Hippocampal formation (tissue), 2 donors: ENCODE results near the gene KLF1.
A peak's percentile ranks its signal among the peaks of the same experiment; 100 is the strongest.
"Not testable (repeated sequence)": the region's sequence is repeated elsewhere in the genome, so short reads cannot be mapped to it uniquely, and the experiment has no call there.

Experiments used
- DNase-seq, 2 donors: peaks; one replicate each; lab custom pipeline; 2025; lab: John Stamatoyannopoulos, UW

Gene KLF1

DNA sequence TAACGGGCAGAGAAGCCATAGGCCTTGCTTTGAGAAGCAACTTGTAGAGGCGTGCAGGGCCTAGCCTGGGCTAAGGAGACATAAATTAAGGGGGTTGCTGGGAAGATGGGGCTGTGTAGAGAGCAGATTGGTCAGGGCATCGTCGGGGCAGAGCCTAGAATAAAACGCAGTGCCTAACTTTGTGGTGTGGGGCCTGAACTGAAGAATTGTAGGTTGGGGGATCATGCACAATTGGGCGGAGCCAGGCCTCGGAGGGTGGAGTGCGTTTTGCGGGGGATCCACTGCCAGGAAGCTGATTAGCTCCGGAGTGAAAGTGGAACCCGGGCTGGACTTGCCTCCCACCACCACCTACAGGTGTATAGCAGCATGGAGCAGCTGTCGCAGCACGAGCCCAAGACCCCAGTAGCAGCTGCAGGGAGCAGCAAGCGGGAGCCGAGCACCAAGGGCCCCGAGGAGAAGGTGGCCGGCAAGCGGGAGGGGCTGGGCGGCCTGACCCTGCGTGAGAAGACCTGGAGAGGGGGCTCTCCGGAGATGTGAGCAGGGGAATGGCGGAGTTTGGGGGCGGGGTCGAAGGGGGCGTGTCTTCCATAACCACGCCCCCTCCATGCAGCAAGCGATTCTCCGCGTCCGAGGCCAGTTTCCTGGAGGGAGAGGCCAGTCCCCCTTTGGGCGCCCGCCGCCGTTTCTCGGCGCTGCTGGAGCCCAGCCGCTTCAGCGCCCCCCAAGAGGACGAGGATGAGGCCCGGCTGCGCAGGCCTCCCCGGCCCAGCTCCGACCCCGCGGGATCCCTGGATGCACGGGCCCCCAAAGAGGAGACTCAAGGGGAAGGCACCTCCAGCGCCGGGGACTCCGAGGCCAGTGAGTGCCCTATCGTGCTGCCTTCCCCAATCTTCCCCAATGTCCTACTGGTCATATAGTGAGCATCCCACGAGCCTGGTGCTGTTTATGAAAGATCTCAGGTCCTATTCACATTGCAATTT is 19.6 kb downstream of the KLF1 start:
- DNase-seq, result peak in 1 of 2 donors; percentile 10

- DNase-seq, result no peak
Measured at GRCh38 chr19:12866416-12867119, 20.4 kb downstream of the KLF1 start.

DNA sequence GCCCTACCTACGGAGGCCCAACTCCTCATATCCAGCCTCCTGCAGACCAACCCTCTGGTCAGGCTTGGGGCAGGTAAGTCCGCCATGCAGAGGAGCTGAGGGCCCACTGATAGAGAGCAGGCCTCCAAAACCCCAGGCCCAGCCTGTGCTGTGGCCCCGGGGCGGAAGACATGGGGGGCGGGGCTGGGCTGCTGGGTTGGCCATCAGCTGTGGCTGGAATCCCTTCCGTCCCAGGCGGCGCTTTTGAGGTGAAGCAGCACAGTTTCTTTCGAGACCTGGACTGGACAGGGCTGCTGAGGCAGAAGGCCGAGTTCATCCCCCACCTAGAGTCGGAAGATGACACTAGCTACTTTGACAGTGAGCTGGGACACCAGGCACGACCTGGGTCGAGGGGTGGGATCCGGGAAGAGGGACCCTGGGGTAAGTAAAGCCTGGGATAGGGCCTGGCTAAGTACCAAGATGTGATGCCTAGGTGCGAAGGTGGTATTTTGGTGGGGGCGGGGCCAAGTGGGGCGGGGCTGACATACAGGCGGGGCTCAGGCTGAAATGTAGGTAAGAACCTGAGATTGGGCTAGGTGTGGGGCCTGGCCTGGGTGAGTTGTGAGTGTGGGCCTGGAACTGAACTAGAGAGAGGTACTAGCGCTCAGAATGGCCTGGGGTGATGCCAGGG is 21.1 kb downstream of the KLF1 start:
- DNase-seq, result no peak

GRCh38 chr19:12864721-12865715 is 22.0 kb downstream of the KLF1 start:
- no peak for DNase-seq

DNA sequence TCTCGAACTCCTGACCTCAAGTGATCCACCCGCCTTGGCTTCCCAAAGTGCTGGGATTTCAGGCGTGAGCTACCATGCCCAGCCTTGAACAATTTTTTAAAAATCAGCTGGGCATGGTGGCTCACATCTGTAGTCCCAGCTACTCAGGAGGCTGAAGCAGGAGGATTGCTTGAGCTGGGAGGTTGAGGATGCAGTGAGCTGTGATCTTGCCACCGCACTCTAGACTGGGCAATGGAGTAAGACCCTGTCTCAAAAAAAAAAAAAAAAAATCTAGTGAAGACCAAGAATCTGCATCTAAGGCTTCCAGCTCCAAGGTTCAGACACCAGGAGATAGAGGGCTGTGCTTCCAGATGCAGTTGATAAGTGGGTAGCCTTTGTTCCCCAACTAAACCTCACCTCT is 22.9 kb downstream of the KLF1 start:
- no peak for DNase-seq

DNA sequence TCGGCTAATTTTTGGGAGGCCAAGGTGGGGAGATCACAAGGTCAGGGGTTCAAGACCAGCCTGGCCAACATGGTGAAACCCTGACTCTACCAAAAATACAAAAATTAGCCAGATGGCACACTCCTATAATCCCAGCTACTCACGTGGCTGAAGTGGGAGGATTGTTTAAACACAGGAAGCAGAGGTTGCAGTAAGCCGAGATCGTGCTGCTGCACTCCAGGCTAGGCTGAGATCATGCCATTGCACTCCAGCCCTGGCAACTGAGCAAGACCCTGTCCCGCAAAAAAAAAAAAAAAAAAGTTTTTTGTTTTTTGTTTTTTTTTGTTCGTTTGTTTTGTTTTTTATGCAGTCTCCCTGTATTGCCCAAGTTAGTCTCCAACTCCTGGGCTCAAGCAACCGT is 27.5 kb downstream of the KLF1 start:
- DNase-seq, result no peak

DNA sequence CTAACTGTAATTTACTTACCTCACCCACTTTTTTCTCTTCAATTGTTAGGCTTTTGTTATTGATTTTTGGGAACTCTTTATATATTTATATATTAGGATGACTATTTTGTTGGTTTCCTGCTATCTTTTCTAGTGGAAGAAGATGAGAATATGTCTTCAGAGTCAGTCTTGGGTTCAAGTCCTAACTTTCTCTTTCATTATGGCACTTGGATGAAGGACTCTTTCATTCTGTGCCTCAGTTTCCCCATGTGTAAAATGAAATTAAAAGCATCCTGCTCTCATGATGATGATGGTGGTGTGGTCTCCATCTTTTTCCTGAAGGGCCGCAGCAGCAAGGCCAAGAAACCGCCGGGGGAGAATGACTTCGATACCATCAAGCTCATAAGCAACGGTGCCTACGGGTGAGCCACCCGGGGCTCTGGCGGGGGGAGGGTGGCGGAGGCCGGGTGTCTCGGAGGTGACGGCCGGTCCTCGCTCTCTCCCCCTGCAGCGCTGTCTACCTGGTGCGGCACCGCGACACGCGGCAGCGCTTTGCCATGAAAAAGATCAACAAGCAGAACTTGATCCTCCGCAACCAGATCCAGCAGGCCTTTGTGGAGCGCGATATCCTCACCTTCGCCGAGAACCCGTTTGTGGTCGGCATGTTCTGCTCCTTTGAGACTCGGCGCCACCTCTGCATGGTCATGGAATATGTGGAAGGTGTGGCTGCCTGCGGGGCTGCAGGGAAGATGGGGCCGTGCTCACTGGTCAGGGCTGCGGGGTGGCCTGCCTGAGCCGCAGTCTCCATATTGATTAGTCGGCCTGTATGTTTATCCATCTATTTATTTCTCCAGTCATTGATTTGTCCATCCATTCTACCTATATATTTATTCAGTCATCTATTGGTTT is 28.7 kb downstream of the KLF1 start:
- no peak for DNase-seq

DNA sequence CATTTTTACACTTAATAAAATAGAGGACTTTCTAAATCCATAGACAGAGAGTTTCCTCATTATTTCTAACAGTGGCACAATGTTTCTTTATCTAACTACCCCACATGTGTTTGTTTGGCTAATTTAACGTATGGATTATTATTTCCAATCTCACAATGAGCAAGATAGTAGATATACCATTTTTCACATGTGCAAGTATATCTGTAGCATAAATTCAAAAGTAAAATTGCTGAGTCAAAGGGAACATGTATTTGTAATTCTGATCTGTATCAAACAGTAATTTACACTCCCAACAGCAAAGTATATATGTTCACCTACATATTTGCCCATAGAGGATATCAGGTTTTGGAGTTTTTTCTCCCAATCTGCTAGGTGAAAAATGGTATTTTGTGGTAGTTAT is 30.3 kb downstream of the KLF1 start:
- no peak for DNase-seq

DNA sequence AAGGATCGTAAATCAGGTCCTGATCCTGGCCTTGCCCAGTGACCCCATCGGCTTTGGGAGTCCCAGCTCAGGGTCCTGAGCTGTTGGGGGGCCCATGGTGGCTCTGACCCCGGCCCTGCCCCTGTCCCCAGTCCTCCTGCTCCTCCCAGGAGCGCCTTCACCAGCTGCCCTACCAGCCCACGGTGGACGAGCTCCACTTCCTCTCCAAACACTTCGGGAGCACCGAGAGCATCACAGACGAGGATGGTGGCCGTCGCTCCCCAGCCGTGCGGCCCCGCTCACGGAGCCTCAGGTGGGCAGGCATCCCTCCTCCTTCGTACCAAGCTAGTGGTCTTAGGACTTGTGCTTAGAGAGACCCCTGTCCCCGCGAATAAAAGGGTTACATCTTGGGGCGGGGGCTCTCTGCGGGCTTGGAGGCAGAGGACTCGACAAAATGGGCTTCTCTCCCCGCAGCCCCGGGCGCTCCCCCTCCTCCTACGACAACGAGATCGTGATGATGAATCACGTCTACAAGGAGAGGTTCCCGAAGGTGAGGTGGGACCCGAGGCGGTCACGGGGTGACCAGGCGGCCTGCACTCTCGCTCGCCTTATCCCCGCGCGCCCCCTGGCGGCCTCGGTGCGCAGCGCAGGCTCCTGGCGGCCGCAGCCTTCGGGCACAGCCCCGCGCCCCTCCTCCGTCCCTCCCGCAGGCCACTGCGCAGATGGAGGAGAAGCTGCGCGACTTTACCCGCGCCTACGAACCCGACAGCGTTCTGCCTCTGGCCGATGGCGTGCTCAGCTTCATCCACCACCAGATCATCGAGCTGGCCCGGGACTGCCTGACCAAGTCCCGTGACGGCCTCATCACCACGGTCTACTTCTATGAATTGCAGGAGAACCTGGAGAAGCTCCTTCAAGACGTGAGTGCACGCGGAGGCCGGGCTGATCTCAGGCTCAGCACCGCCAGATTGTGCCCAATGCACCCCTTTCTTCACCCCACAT is 39.6 kb downstream of the KLF1 start:
- DNase-seq, result peak; percentile 59 to 64

DNA sequence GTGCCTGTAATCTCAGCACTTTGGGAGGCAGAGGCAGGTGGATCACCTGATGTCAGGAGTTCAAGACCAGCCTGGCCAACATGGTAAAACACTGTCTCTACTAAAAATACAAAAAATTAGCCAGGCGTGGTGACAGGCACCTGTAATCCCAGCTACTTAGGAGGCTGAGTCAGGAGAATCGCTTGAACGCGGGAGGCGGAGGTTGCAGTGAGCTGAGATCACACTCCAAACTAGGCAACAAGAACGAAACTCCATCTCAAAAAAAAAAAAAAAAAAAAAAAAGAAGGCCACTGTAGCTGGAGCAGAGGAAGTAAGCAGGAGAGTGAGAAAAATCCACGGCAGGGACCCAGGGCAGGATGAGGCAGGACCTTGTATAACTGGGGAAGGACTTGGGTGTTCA is 40.4 kb downstream of the KLF1 start:
- DNase-seq, result not testable (repeated sequence)

DNA sequence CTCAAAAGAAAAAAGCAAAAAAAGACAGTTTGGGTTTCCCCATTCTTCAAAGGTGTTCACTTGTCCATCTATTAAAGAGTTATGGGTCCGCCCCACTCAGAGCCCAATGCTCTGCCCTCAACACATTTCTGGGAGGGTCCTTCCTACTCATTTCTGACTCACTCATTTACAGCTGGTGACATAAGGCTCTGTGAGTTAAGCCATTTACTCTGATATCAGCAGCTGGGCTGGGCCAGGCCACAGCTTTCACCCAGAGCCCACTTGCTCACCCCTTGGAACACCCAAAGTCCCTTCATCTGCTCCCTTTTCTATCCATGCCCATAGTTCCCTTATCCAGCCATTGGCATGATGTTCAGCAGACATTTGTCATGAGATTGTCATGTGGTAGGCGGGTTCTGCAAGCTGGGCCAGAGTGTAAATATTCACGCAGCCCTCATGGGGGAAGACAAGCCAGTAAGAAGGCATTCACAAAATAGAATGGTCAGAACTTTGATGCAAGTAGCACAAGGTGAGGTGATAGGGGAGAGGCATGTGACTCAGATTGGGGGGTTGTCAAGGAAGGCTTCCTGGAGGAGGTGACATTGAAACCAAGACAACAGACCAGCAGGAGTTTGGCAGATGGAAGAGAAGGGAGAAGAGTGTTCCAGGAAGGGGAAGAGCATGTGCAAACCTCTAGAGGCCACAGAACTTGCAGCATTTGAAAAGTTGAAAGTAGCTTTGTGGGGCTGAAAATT is 42.8 kb downstream of the KLF1 start:
- no peak for DNase-seq

GRCh38 chr19:12843328-12843727 is 43.7 kb downstream of the KLF1 start:
- no peak for DNase-seq

DNA sequence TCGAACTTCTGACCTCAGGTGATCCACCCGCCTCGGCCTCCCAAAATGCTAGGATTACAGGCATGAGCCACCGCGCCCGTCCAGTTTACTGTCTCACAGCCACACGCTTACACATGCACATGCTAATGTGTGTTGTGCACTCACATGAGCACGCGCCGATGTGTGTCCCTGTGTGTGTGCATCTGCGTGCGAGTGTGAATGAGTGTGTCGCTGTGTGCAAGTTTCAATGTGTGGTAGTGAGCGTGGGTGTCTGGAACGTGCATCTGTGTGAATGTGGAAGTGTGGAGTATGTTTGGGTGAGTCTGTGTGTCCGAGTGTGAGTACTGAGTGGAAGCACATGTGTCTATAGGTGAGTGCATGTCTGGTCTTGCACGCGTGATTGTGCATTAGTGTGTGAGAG is 44.5 kb downstream of the KLF1 start:
- no peak for DNase-seq

GRCh38 chr19:12841094-12841493 is 45.9 kb downstream of the KLF1 start:
- no peak for DNase-seq

DNA sequence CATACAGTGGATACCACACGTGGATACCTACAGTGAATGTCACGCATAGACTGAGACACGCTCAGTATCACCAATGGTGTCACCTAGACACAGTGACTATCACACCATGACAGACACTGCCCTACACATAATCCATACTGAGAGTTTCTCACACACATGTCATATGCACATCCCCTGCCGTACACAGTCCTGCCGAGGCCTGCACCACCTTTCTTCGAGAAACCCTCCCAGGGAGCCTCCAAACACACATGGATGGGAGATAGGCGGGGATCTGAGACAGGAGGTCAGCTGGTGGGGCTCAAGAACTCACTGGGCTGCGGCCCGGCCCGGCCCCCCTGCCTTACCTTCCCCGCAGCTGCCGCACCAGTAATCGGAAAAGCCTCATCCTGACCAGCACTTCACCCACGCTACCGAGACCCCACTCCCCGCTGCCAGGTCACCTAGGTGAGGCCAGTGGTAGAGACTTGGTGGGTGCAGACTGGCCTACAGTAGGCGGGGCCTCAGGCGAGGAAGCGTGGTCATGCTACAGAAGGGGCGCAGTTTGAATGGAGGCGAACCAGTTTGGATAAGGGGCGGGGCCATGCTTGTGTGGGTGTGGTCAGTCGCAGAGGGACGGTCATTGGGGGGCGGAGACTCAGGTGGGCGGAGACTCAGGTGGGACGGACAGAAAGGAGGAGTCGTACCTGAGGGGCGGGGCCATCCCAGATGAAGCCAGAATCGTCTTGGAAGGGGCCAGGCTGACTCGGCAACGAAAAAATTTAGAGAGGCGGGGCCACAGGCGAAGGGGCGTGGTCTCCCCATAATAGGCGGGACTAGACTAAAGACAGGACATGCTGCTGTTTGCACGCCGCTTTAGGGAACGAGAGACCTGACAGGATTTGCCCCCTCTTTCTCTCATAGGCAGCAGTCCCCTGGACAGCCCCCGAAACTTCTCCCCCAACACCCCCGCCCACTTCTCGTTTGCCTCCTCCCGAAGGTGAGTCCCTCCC is 46.6 kb downstream of the KLF1 start:
- DNase-seq, result no peak

DNA sequence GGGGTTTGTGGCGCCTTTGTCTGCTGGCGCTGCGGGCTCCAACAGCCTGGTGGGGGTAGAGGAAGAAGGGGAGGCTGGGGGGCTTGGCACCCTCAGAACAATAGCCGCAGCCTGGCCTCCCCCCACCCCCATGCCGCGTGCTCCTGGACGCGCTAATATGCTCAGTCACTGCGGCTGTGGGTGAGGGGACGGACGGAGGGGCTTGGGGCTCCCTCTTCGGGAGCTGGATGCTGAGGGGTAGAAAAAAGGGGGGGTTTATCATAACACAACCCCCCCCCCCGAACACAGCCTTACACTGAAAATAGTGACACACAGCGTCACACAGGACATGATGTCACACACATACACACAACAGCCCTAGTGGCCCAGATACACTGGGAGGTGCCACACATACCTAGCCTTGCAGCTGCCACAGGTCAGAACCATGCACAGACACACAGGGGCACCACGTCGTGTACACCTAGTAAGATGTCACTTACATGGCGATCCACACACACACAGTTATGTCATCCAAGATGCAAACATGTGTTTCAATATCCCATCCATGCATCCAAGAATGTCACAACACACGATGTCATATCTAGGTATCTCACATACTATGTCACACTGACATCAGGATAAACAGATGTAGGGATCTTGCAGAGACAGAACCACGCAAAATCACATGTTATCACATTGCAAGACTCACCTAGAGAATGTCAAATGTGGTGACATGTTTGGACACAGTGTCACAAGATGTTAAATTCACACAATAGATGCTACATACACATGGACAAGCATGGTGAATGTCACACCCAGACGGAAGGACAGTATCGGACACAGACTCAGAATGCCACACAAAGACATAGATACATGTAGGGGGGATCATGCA is 47.9 kb downstream of the KLF1 start:
- DNase-seq, result no peak
